Stimulated activated CD4-positive, alpha-beta T cell treated with anti-CD3 and anti-CD28 coated beads, Interleukin-4, amount 100 ng/mL, for 48 hours (primary cell): ENCODE data around the gene USP4.

ENCODE experiments used
- DNase-seq, 2 donors: peaks; one replicate each; pipeline ENCODE4 v3.0.0-alpha.2; 2020; ENCODE audit warnings: low read depth in 2 of 2

Gene USP4

DNA sequence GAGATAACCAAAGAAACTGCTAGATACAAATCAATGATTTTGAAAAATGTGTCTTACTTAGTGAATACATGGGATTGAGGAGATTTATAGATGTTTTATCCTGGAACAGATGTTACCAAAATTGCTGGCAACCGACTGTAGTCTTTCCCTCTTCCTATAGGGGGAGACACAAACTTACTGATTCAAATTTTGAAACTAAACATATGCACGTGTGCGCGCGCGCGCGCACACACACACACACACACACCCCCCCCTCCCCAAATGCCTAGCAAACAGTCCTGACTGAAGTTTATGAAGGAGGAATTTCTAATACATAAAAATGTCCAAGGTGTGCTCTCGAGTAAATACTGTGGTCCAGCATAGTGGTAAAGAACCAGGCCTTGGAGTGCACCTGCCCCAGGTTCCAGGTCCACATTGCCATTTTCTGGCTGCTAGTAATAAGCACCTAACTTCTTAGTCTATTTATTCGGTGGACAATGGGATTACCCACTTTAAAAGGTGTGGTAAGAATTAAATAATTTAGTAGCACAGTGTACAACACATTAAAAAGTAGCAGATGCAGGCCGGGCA is 44.3 kb downstream of the USP4 start:
- peak in 1 of 2 donors; percentile 11 for DNase-seq

DNA sequence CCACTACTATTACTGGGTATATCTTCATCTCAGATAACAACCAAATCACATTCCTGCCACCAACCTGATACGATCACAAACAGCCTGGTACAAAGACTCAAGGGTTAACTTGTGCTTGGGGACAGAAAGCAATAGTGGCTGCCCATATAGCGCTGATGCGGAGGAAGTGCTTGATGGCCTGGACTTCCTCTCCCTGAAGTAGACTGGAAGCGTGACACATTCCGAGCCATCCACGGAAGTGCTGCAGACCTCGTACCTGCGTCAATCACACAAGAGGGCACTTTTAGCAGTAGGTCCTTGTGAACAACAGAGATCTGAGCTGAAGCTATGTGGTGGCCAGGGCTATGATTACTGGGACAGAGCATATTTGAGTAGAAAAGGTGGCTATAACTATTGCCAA is 45.5 kb downstream of the USP4 start:
- no peak for DNase-seq

DNA sequence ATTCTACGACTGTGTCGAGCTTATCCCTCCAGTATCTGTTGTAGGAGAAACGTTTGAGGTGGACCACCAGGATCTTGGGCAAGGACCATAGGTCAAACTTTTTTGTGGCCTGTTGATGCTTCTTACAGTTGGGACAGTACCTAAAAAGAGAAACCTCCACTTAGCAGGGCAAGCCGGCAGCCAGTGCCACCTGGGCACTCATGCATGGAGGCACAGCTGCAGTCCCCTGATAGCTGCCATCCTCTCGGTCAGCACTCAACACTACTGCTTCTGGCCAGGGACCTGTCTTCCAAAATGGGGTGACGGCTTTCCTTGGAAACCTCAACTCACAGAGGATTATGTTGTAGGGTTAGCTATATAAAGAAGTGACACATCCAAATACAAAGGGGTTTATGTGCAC is 55.9 kb downstream of the USP4 start:
- no peak for DNase-seq

DNA sequence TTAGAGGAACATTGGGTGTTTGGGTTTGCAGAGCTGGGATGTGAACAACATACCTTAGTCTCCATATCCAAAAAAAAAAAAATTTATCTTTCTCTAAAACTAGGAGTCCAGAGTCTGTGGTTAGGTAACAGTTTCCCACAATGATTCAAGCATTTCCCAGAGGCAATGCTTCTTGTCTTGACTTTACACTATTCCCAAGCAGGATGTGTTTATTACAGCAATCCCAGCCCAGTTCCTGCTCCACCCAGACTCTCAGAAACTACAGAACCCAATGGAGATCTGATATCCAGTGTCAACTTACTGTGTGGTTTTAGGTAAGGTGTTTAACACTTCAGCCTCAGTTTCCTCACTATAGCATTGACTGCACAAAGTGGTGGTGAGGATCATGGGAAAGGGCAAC is 60.5 kb downstream of the USP4 start:
- no peak for DNase-seq

DNA sequence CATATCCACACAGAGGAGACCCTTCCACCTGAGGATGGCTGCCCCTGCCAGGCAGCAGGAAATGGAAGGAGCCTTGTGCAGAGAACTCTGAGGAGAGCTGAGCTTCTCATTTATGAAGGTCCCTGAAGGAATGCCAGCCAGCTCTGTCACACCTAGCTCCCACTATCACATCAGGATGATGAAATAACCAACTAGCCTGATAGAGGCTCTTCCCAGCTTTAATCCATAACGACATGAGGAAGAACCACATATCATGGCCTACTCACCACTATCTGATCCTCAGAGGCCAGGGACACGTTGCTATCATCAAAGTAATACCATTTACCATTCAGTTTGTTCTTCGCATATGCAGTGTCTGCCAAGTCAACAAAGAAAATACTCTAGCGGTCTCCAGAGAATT is 61.3 kb downstream of the USP4 start:
- no peak for DNase-seq

DNA sequence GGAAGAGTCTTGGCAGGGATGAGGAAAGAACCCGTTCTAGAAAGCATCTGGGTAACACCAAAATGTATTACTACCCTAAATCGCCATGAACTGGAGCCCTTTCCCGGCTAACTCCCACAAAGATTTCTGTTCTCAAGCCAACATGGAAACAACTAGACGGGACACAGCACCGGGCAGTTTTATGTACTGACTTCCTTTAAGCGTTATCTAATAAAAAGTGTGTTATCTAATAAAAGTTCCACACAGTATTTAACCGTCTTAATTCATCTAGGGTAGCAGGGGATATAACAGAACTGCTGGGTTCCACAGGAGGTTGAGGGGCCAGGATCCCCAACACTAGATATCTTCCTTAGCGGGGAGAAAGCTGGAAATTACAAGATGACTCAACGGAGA is 62.5 kb downstream of the USP4 start:
- DNase-seq = no peak

DNA sequence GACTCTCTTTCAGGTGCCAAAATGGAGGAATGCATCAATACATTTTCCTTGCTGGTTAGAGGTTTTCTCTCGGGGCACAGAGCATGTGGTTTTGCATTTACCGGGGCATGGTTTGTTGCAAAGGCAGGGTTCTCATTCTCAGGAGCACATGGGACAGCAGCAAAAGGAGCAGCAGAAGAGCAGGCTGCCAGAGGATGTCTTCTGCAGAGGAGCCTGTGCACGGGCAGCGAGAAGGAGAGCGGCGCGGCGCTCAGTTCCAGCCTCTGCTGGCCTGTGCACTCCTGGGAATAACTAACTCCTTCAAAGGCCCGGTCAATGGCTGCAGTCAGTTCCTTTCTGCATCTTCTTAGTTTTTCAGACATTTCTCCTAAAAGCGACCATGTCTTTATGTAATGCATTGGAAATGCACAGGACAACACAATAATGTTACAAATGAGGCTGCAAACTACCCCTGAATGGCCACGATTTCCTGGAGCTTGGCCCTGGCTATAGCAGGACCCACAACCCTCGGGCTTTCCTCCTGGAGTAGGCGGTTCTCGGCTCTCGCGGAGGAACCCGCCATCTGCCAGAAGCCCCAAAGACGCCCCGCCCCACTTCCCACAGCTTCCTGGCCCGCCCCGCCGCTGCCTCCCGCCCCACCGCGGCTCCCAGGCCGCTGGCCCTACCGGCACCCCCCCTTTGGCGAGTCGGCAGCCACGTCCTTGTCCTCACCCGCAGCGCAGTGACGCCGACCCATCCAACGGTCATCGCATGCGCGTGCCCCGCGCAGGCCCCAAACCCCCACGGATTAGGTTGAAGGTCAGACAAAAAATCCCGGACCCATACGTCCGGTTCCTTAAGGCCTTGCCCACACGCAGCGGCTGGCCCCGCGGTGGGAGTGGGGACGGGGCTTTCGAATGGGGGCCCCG is 63.1 kb downstream of the USP4 start, which contains the start of gene C3orf62:
C3orf62 (minus strand) TSS at position 758 of the 908 bp plus-strand sequence; CDS start at position 398, 360 bp downstream.
- DNase-seq = peak; percentile 72 to 78

DNA sequence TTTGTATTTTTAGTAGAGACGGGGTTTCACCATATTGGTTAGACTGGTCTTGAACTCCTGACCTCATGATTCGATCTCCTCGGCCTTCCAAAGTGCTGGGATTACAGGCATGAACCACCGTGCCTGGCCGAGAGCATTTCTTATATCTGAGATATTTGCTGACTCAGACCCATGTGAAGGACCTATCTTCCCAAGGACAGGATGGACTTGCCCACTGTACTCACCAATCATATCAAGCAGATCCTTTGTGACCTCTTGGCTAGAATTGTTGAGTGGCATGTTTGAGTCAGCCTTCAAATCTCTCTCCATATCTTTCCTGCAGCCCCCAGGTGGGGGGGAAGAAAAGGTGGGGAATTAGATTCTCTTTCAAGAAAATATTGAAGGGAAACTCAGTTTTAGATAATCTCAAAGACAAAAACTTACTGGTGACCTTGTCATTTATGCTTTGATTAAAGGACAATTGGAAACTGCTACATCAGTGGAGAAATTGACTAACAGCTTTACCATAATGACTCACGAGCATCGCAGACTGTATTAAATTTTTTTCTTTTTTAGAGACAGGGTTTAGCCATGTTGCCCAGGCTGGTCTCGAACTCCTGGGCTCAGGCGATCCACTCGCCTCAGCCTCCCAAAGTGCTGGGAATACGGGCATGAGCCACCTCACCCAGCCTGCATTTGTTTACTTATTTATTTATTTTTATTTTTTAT is 65.9 kb downstream of the USP4 start:
- DNase-seq = no peak

DNA sequence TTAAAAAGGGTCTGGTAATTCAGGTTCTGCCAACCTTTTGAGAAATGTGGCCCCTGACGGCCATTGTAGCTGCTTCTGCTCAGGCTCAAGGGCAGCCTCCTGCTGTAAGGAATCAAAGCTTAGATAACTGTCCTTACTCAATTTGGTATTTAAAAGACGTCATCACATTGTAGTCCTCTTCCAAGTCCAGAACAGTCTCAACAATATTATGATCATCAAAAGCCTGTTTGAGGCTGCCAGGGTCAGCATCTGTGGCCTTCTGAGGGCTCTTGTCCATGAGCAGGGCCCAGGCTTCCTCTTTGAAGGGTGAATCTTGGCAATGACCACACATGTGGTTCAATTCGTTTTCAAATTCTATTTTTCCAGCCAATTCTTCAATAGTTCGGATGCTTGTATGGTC is 68.8 kb downstream of the USP4 start:
- no peak for DNase-seq

DNA sequence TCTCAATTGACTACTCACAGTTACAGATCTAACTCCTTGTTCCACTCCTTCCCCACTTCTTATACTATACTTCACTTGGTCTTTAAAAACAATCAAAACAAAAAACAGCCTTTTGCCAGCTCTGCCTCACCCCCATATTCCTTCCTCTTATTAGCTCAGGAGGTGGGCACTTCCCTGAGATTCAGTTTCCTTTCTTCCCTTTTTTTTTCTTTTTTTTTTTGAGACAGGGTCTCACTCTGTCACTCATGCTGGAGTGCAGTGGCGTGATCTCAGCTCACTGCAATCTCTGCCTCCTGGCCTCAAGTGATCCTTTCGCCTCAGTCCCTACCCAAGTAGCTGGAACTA is 69.7 kb downstream of the USP4 start:
- no peak for DNase-seq

DNA sequence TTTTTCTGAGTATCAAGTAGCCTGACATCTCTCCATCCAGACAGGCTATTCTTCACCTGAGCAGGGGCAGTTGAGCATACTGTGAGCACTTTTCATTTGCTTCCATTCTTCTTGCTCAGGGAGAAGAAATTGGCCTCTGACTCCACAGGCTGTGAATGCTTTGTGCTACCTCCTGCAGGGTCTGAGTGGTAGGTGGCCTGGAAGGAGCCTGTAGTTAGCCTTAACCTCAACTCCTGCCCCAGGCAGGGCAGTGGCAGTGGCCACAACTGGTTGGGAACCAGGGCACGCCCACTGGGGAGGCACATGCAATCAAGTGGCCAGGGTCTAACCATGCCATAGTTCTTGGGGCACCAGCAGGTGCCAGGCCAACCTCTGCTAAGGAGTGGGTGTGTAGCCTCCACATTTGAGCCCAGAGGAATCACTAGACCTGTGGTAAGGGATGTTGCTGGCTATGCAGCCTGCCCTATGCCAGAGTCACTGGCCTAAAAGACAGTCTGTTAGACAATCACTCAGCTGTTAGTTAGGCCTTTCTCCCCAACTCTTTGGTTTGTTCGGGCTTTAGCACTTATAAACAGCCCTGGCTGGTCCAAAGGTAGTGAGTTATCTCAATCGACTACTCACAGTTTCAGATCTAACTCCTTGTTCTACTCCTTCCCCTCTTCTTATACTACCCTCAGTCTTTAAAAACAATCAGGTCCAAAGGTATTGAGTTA is 70.3 kb downstream of the USP4 start:
- DNase-seq = no peak

DNA sequence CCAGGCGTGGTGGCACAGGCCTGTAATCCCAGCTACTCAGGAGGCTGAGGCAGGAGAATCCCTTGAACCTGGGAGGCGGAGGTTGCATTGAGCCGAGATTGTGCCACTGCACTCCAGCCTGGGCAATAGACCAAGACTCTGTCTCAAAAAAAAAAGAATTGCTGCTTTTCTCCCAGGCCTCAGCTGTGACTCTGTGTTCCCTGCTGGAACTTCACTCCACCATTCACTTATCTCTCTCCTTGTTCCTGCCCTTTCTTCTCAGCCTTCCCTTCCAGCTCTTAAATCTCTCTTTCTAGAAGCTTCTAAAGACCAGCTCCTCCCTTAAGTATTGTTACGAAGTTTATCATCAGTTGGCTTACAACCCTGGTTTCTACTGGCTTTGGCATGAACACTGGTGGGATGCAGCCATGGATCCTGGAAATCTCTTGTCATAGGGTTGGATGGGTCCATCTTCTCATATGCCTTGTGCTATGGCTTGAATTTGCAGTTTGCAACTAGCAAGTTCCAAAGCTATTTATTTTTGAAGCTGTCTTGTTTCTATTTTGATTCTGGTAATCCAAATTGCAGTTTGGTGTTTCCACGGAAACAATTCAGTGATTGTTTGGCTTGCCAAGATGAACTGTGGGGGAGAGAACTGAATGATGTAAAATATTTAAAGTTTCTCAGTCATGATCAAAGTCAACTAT is 73.3 kb downstream of the USP4 start:
- no peak for DNase-seq

DNA sequence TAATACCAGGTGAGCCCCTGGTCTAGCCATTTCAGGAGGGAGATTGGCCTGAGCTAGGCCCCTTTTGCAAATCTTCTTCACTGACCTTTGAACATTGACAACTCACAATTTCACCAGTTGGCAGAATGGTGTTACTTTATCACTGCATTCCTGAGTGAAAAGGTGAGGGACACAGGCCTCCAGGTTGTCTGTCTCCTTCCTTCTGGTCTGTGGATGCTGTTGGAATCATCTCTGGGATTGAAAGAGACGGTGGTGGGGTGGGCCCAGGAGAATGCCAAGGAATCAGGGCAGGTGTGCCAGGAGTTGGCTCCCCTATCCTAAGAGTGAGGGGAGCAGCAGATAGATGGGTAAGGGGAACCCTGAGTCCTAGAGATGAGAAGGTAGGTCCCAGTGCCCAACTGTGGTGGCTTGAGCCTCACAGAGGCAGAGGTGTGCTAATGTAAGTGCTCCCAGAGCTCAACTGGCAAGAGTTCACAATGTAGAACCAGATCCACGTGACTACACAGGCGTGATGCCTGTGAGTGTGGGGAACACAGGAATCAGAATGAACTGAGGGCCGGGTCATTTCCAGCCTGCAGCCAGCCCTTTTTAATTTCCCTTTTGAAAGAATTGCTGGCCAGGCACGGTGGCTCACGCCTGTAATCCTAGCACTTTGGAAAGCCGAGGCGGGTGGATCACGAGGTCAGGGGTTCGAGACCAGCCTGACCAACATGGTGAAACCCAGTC is 74.0 kb downstream of the USP4 start:
- DNase-seq = no peak

DNA sequence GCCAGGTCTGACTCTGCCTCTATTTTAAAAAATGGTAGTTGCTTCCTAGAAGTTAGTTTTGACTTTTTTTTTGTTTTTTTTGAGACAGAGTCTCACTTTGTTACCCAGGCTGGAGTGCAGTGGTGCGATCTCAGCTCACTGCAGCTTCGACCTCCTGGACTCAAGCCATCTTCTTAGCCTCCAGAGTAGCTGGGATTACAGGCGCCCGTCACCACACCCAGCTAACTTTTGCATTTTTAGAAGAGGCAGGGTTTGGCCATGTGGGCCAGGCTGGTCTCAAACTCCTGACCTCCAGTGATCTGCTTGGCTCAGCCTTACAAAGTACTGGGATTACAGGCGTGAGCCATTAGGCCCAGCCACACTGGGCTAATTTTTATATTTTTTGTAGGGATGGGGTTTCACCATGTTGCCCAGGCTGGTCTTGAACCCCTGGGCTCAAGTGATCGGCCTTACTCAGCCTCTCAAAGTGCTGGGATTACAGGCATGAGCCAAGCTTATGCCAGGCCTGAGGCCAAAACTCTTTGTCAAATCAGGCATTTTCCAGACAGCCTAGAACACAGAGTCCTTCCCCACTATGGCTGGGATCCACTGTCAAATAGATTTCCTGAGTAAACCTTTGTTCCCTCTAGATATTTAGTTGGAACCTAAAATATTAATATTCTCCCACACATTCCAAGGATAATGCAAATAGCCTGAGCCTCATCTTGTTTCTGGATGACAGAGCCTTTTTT is 76.5 kb downstream of the USP4 start:
- no peak for DNase-seq

DNA sequence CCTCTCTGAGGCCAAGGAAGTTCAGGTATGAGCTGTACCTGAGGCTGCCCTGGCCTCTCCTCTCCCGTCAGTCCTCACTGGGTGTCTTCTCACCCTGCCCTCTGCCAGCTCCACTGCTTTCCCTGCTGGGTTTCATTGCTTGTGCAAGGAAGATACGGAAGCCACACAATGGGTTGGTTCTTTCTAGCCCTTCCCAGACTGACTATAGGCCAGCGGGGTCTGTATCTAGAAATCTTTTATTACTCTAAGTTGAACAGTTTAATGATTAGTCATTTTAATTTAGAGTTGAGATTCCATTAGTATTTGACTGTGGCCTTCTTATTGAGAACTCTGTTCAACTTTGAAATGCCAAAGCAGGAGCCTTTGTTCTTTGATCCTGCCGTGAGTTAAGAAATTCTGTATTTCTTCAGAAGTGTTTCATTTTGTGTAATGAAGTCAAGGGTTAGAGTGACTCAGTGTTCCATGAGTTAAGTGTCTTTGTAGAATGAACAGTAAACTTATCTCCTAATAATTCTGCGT is 79.0 kb downstream of the USP4 start:
- DNase-seq = no peak

DNA sequence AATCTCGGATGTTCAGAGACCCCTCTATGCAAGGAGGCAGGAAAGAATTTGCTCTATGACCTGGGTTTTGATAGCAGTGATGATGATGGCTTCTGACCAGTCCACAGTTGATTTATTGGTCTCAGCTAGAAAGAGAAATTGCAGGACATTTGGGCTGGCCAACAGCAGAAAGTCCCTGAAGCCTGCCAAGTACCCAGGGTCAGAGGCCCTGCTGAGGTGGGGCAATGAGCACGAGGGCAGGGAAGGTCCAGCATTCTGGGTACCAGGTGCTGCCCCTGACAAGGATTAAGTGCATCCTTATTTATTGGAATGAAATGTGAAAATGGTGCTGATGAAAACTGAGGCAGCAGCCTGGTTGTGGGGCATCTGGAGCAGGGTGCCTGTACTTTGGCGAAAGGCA is 82.7 kb downstream of the USP4 start:
- no peak for DNase-seq

DNA sequence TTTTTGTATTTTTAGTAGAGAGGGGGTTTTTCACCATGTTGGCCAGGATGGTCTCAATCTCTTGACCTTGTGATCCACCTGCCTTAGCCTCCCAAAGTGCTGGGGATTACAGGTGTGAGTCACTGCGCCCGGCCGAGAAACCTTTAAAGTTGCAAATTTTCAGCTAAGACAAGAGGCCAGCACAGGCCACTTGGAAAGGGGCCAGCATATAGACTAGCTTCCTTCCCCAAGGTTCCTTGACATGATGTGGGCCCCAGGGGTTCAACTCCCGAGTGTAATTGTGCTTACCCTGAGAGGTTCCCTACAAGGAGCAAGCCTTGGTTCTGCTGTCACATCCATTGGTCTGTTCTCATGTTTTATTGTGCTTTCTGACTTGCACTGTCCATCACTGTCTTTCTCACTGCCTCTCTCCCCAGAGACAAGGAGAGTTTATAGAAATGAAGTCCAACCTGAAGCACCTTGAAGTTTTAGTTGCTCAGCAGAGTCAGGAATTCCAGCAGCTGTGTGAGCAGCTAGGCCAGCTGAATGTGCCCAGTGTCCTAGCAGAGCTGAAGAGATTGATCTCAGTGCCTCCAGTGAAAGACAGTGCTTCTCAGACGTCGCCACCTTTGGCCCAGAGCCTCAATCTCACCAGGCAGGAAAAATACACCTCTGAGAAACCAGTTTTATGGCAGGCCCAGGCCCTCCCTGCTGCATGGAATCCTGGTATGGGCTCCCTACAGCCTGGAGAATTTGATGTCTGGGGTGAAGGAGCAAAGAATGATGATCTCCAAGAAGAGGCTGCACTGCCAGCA is 83.9 kb downstream of the USP4 start:
- no peak for DNase-seq

DNA sequence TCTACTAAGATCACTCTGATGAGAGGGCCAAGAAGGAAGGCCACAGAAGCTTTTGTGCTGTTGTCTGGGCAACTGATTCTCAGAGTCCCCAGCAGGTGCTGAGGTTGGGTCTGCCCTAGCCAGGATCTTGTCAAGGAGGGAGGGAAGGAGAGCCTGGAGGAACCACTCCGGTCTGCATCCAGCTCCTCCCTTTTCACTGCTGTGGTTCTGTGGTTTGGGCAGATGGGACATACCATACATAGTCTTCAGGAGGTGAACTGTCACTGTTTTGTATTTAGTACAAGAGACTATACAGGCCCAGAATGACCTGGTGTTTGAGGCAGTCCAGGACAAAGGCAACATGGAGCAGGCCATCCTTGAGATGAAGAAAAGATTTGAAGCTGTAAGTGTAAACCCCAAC is 84.7 kb downstream of the USP4 start:
- DNase-seq = no peak

DNA sequence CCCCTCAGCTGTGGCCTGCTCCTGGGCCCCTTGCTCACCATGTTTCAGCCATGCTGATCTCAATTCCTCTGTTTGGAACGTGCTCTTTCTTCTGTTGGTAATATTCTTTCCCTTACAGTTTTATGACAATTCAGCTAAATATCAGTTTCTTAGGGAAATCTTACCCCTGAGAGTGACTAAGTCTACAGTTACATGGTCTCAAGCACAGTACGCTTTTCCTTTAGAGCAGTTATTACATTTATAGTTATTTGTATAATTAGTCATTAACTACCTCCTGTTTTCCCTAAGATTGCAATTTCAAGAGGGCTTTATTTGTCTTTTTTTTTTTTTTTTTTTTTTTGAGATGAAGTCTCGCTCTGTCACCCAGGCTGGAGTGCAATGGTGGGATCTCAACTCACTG is 86.3 kb downstream of the USP4 start:
- DNase-seq = no peak
